A673 (cell line): Measurements from ENCODE around the gene LRRTM1. TPM values are rescaled to one million over a fixed set of nuclear protein-coding genes. Genes with fewer than 3 reads are reported as not detected.

ENCODE experiments used
- BruUV-seq: library from RNA; stranded (reverse); fragments of 400-500 nt; replicated peaks from 2 replicates; lab custom pipeline; 2021; lab: Mats Ljungman, UMichigan
- CTCF ChIA-PET: fragments of 300-600 bp; sonication (Branson Sonifier 250); formaldehyde crosslinking; loops from one replicate; lab custom pipeline; 2022; ENCODE audit warnings: antibody characterized with exemption; lab: Charles Lee
- POLR2A ChIA-PET: fragments of 300-600 bp; sonication (Branson Sonifier 250); formaldehyde crosslinking; loops from one replicate; lab custom pipeline; 2022; ENCODE audit warnings: antibody characterized with exemption; ENCODE audit not compliant: low non-redundant PET; lab: Charles Lee
- DNase-seq: peaks from one replicate; pipeline ENCODE4 v3.0.0-alpha.2; 2015; ENCODE audit warnings: low spot score
- H3K27ac ChIP-seq: fragments of 200-600 bp; sonication (generic); 2 replicates; pipeline ENCODE4 v1.5.1; 2016; ENCODE audit warnings: mixed run types, low read depth, mild to moderate bottlenecking, mixed read lengths, antibody characterized with exemption, low read length; ENCODE audit not compliant: poor library complexity, severe bottlenecking
- H3K27me3 ChIP-seq: fragments of 200-600 bp; sonication (generic); replicated peaks from 2 replicates; pipeline ENCODE4 v1.6.1; 2017; ENCODE audit warnings: mixed run types, low read depth, mild to moderate bottlenecking, mixed read lengths, antibody characterized with exemption, low read length; ENCODE audit not compliant: insufficient read depth, poor library complexity
- H3K36me3 ChIP-seq: fragments of 200-600 bp; sonication (generic); 2 replicates; pipeline ENCODE4 v1.6.1; 2016; ENCODE audit warnings: mixed run types, mild to moderate bottlenecking, mixed read lengths, antibody characterized with exemption, low read length; ENCODE audit not compliant: insufficient read depth, poor library complexity, severe bottlenecking
- H3K4me1 ChIP-seq: fragments of 200-600 bp; sonication (generic); 2 replicates; pipeline ENCODE4 v1.6.1; 2017; ENCODE audit warnings: mixed run types, mild to moderate bottlenecking, mixed read lengths, antibody characterized with exemption, low read length; ENCODE audit not compliant: insufficient read depth, poor library complexity, severe bottlenecking
- H3K4me3 ChIP-seq: fragments of 200-600 bp; sonication (generic); 2 replicates; pipeline ENCODE4 v1.5.1; 2016; ENCODE audit warnings: low read depth, mixed run types, mild to moderate bottlenecking, mixed read lengths, low read length; ENCODE audit not compliant: poor library complexity, severe bottlenecking
- H3K9me3 ChIP-seq: fragments of 200-600 bp; sonication (generic); 2 replicates; pipeline ENCODE4 v1.6.1; 2016; ENCODE audit warnings: mixed run types, low read depth, mild to moderate bottlenecking, mixed read lengths, antibody characterized with exemption, low read length; ENCODE audit not compliant: poor library complexity, severe bottlenecking
- EZH2 ChIP-seq: fragments of 200-600 bp; sonication (generic); IDR thresholded peaks from 2 replicates; pipeline ENCODE4 v1.6.1; 2017; ENCODE audit warnings: borderline replicate concordance, low read depth, mild to moderate bottlenecking, mixed read lengths, antibody characterized with exemption, low read length; ENCODE audit not compliant: poor library complexity, severe bottlenecking
- intact Hi-C: fragments of 100-400 bp; cut with micrococcal nuclease; formaldehyde crosslinking; loops from one replicate; pipeline ENCODE4 v1.10.0; 2022; ENCODE audit not compliant: unreplicated experiment
- total RNA-seq: library from RNA; stranded (reverse); gene quantifications from 2 replicates; pipeline ENCODE4 v1.2.3, GENCODE V29; 2021
- TF ChIP-seq, protein P1 (sequence below): fragments of 300-800, 200-600 bp; sonication (generic); conservative IDR thresholded peaks from 2 replicates; pipeline ENCODE4 v1.5.1; 2017; ENCODE audit warnings: low read depth, mild to moderate bottlenecking, antibody characterized with exemption, low read length, moderate library complexity, mixed read lengths

The LRRTM1 gene
- total RNA-seq, 1 experiment from 2014 or later = not detected

DNA sequence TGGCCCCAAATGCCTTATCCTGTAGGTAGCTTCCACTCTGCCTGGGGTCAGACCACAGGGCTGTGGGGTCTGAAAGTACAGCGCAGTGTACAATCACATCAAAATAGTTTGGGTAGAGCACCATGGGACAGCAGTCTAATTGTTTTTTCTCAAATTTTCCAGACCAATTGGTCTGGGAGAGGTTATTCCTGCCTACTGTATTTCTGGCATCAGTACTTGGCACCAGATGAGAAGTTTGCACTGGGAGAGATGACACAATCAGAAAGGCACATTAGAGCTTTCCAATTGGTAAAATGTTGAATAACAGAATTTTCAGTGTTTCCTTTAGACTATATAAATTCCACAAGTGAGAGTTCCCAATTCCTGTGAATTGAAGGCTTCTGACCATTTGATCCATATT is 30.9 kb upstream of the LRRTM1 start:
- DNase-seq = no peak
- Histone ChIP-seq H3K27ac (no peak overlapping the region), H3K9me3 (no peaks in the 10 kb centered on the region), H3K27me3 (no peaks in the 10 kb centered on the region), H3K4me3 (no peak overlapping the region), H3K4me1 (no peaks in the 10 kb centered on the region), H3K36me3 (no peaks in the 10 kb centered on the region)
- BruUV-seq = no TSS peak
- ChIA-PET CTCF (no interaction called here), POLR2A (no interaction called here)
- intact Hi-C loops = no loop called here
- TF ChIP-seq EZH2 = no peak
- TF ChIP-seq, protein P1, sequence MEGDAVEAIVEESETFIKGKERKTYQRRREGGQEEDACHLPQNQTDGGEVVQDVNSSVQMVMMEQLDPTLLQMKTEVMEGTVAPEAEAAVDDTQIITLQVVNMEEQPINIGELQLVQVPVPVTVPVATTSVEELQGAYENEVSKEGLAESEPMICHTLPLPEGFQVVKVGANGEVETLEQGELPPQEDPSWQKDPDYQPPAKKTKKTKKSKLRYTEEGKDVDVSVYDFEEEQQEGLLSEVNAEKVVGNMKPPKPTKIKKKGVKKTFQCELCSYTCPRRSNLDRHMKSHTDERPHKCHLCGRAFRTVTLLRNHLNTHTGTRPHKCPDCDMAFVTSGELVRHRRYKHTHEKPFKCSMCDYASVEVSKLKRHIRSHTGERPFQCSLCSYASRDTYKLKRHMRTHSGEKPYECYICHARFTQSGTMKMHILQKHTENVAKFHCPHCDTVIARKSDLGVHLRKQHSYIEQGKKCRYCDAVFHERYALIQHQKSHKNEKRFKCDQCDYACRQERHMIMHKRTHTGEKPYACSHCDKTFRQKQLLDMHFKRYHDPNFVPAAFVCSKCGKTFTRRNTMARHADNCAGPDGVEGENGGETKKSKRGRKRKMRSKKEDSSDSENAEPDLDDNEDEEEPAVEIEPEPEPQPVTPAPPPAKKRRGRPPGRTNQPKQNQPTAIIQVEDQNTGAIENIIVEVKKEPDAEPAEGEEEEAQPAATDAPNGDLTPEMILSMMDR = no peak

DNA sequence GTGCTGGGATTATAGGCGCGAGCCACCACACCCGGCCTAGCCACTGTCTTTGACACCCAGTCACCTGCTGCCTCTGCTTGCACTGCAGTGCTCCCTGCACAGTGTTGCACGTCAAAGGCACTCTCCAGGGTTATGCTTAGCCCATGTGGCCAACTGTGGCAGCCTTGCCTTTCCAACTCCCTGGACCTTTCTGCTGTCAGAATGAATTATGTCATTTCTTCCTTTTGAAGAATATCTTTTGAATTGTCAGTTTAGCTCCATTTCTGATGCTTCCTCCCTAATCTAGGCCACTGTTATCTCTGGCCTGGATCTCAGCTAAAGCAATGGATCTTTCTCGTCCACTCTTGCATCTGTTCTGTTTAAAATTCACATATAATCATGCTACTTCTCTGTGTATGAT is 29.3 kb upstream of the LRRTM1 start:
- BruUV-seq = no TSS peak
- H3K36me3 ChIP-seq = no peaks in the 10 kb centered on the region

DNA sequence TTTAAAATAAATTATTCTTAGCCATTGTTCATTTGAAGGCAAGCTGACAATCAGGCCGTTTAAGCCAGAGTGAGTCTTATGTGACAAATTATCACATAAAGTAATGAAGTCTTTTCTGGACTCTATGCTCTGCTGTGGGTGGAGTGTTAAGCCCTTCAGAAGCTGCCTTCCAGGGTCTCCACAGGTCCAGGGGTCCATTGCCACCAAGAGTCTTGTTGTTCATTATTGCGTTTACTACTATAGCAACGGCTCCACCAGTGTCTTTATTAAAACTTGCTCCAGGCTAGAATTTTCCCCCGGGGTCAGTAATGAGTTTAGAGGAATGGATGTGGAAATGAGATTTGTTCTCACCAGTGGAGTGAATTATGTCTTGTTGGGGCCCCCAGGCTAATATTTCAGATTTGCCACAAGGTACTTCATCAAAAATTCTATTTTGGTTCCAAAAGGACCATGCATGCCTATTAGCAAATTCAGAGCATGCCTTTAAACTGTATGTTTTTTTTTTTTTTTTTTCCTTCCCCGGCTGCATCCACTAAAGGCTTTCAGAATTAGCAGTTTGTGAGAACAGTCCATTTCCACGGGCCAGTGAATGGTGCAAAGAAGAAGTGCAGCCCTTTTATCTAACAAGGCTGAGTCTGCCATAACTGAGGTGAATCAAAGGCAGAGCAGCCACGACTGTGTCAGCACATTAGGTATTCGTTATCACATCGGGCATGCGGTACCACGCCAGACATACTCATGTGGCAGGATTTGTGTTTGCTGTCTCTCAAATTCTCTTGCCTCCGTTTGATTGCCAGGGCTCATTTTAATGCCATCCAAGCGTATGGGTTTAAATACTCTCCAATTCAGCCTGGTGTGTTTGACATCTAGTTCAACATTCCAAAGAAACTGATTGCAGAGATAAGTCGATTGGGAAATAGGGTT is 26.2 kb upstream of the LRRTM1 start:
- no peaks in the 10 kb centered on the region for H3K27me3 ChIP-seq
- H3K27ac ChIP-seq = no peak overlapping the region
- no peaks in the 10 kb centered on the region for H3K4me1 ChIP-seq
- ChIA-PET CTCF (no interaction called here), POLR2A (no interaction called here)
- H3K4me3 ChIP-seq = no peak overlapping the region
- no TSS peak for BruUV-seq
- no peaks in the 10 kb centered on the region for H3K9me3 ChIP-seq
- intact Hi-C loops = no loop called here
- no peaks in the 10 kb centered on the region for H3K36me3 ChIP-seq
- no peak for TF ChIP-seq EZH2
- TF ChIP-seq, protein P1 = no peak
- no peak for DNase-seq

More for the DNA sequence above, 29.3 kb upstream of the LRRTM1 start:
- POLR2A ChIA-PET = no interaction called here
- Histone ChIP-seq H3K9me3 (no peaks in the 10 kb centered on the region), H3K27me3 (no peaks in the 10 kb centered on the region), H3K27ac (no peak overlapping the region), H3K4me1 (no peaks in the 10 kb centered on the region), H3K4me3 (no peak overlapping the region)
- TF ChIP-seq, protein P1 = no peak
- TF ChIP-seq EZH2 = no peak
- no peak for DNase-seq
- intact Hi-C loops = no loop called here
- CTCF ChIA-PET = no interaction called here
